Heart left ventricle (tissue), 16 donors: ENCODE data around the gene CTXND1. TPM values are rescaled to one million over a fixed set of nuclear protein-coding genes. Genes with fewer than 3 reads are reported as not detected.

Source experiments
- ATAC-seq, 4 donors: fragments of 200-7000 bp; cut with Tn5 transposase; one replicate each; pipeline ENCODE4 v1.9.1; 2020 to 2022; ENCODE audit warnings: moderate library complexity in 4 of 4, mild to moderate bottlenecking in 3 of 4, moderate number of reproducible peaks in 1 of 4
- DNase-seq, 5 donors: peaks; one replicate each; pipeline ENCODE4 v3.0.0-alpha.2; 2020
- H3K27ac ChIP-seq, 12 donors: fragments of 200-600 bp; sonication (generic) in 4 of 12; one replicate each; pipeline versions ENCODE4 v1.5.0 to v1.8.0; 2016 to 2022; ENCODE audit warnings: mild to moderate bottlenecking in 2 of 12
- H3K27me3 ChIP-seq, 9 donors: fragments of 200-600 bp; sonication (generic) in 2 of 9; one replicate each; pipeline versions ENCODE4 v1.5.1 to v1.8.0; 2016 to 2022; ENCODE audit warnings: mild to moderate bottlenecking in 3 of 9
- H3K36me3 ChIP-seq, 9 donors: fragments of 200-600 bp; sonication (generic) in 2 of 9; one replicate each; pipeline versions ENCODE4 v1.5.0 to v1.8.0; 2018 to 2022; ENCODE audit warnings: mild to moderate bottlenecking in 2 of 9
- H3K4me1 ChIP-seq, 12 donors: fragments of 200-600 bp; sonication (generic) in 4 of 12; one replicate each; pipeline versions ENCODE4 v1.5.0 to v1.8.0; 2016 to 2022; ENCODE audit warnings: mild to moderate bottlenecking in 3 of 12
- H3K4me3 ChIP-seq, 12 donors: fragments of 200-600 bp; sonication (generic) in 4 of 12; one replicate each; pipeline versions ENCODE4 v1.5.0 to v1.8.0; 2017 to 2022; ENCODE audit warnings: mild to moderate bottlenecking in 9 of 12, moderate library complexity in 4 of 12
- H3K9me3 ChIP-seq, 12 donors: fragments of 200-600 bp; sonication (generic) in 4 of 12; one replicate each; pipeline versions ENCODE4 v1.5.0 to v1.8.0; 2016 to 2022; ENCODE audit warnings: mild to moderate bottlenecking in 1 of 12
- CTCF ChIP-seq, 12 donors: fragments of 200-600 bp; sonication (generic) in 4 of 12; IDR thresholded peaks; one replicate each; pipeline versions ENCODE4 v1.5.0 to v1.8.0; 2018 to 2022; ENCODE audit warnings: antibody characterized with exemption in 12 of 12, mild to moderate bottlenecking in 5 of 12
- POLR2A ChIP-seq, 2 donors: fragments of 450-650 bp; IDR thresholded peaks; one replicate each; pipeline ENCODE4 v1.6.1; 2017; ENCODE audit warnings: antibody characterized with exemption in 2 of 2, mild to moderate bottlenecking in 2 of 2, moderate library complexity in 2 of 2
- WGBS, 4 donors: extraction: QIAGEN DNeasy Blood & Tissue Kit in 2 of 4; methylation state at CpG; one replicate each; pipeline versions ENCODE4 v1.1.5 to v1.1.7; 2013 to 2018; 5-methylcytosine and 5-hydroxymethylcytosine counted together
- intact Hi-C, 10 donors: fragments of 100-400 bp; cut with DNase I; formaldehyde crosslinking; loops; one replicate each; pipeline versions ENCODE4 v1.11.1 to v1.14.2; 2022
- polyA plus RNA-seq, 2 donors: library from polyadenylated mRNA; stranded (reverse); fragments of 200-250 nt; gene quantifications; one replicate each; pipeline ENCODE4 v1.2.3, GENCODE V29; 2013
- total RNA-seq, 9 donors: library from RNA; depleted of rRNA in 2 of 9; stranded (reverse); fragments of >200 nt in 2 of 9; fragmentation: NEBNext Ultra II Directional in 3 of 9; extraction: Animal tissue kit (Norgen Biotek cat#: 25700) in 3 of 9; gene quantifications; one replicate each; pipeline versions ENCODE4 v1.1.0 to v1.2.4, GENCODE V29; 2016 to 2023
- donor health status: ischemic (EF 13 %, LVEDD 7.1; RV severe dilation, severe dysfunction).
- donor health status: healthy with polysubstance abuse.
- donor health status: DM: no; HTN: yes; CAD: no.
- donor health status: DM: no; HTN: no; CAD: no.
- donor health status: ischemic (EF 25% LVEDD 6.9; RV normal size, moderate dysfunction).
- donor health status: ischemic (EF 25% LVEDD 5.7; RV mildly dilated, moderate dysfunction).
- donor health status: healthy.
- donor health status: DM: yes; HTN: yes; CAD: no.
- donor health status: ischemic (EF 35%, LVEDD 5.7; RV mildly dilated, moderate dysfunction).
- donor health status: nonischemic (EF 11% LVEDD 7.7; RV severe dilation, severe dysfunction).
- donor health status: DM: yes; HTN: yes; CAD: no.
- donor health status: PGD.
- donor health status: ischemic (EF 29% LVEDD 5.4; RV normal size, mild dysfunction).
- donor health status: nonischemic (EF 23%, LVEDD 6.1; RV moderate dilation, normal function).

Gene CTXND1
- total and polyA plus RNA-seq, 11 donors = 0.14 to 9.5 (median 2.9) TPM

- peaks cover 0 to 2% (median 0%) of the 10 kb centered on the region in 9 donors for H3K27me3 ChIP-seq
- H3K4me3 ChIP-seq = no peak overlapping the region
- no peak for ATAC-seq
- no peak overlapping the region for H3K27ac ChIP-seq
- H3K9me3 ChIP-seq = no peaks in the 10 kb centered on the region
- TF ChIP-seq CTCF (IDR thresholded peaks at IDR 0.05) = no peak
- intact Hi-C loops = no loop called here
- WGBS, 4 donors = 78 to 87% (median 86%) methylated on average over 3 of the region's 3 CpGs
- H3K4me1 ChIP-seq = no peaks in the 10 kb centered on the region
- no peak for DNase-seq
- no peaks in the 10 kb centered on the region for H3K36me3 ChIP-seq
Observed at GRCh38 chr15:80199869-80200268, 52.1 kb downstream of the CTXND1 start.

- DNase-seq (no peak), ATAC-seq (no peak)
- WGBS, 4 donors = 48 to 65% (median 55%) methylated on average over 2 of the region's 2 CpGs
Observed at GRCh38 chr15:80199366-80199765, 52.6 kb downstream of the CTXND1 start.

GRCh38 chr15:80194914-80195313 is 57.1 kb downstream of the CTXND1 start:
- Histone ChIP-seq H3K4me1 (no peaks in the 10 kb centered on the region), H3K9me3 (no peaks in the 10 kb centered on the region), H3K27me3 (no peaks in the 10 kb centered on the region), H3K36me3 (no peaks in the 10 kb centered on the region), H3K4me3 (no peak overlapping the region), H3K27ac (no peak overlapping the region)
- TF ChIP-seq CTCF (IDR thresholded peaks at IDR 0.05) = no peak
- TF ChIP-seq POLR2A (IDR thresholded peaks at IDR 0.05) = no peak
- WGBS, 4 donors = 67 to 89% (median 75%) methylated on average over 1 of the region's 1 CpG
- intact Hi-C loops = no loop called here
- ATAC-seq (no peak), DNase-seq (no peak)

More at GRCh38 chr15:80199366-80199765, 52.6 kb downstream of the CTXND1 start:
- no peaks in the 10 kb centered on the region for H3K9me3 ChIP-seq
- no peak for TF ChIP-seq POLR2A (IDR thresholded peaks at IDR 0.05)
- TF ChIP-seq CTCF (IDR thresholded peaks at IDR 0.05) = no peak
- no peak overlapping the region for H3K27ac ChIP-seq
- H3K4me1 ChIP-seq = no peaks in the 10 kb centered on the region
- H3K27me3 ChIP-seq = peaks cover 0 to 2% (median 0%) of the 10 kb centered on the region in 9 donors
- H3K4me3 ChIP-seq = no peak overlapping the region
- intact Hi-C loops = no loop called here
- no peaks in the 10 kb centered on the region for H3K36me3 ChIP-seq

- 91 to 100% (median 96%) methylated on average over 1 of the region's 1 CpG for WGBS, 4 donors
- intact Hi-C loops = no loop called here
Observed at GRCh38 chr15:80194186-80194585, 57.8 kb downstream of the CTXND1 start.

More at GRCh38 chr15:80194186-80194585, 57.8 kb downstream of the CTXND1 start:
- Histone ChIP-seq H3K4me1 (no peaks in the 10 kb centered on the region), H3K36me3 (no peaks in the 10 kb centered on the region), H3K9me3 (no peaks in the 10 kb centered on the region), H3K4me3 (no peak overlapping the region), H3K27ac (no peak overlapping the region), H3K27me3 (no peaks in the 10 kb centered on the region)
- no peak for ATAC-seq
- TF ChIP-seq POLR2A (IDR thresholded peaks at IDR 0.05) (no peak), CTCF (IDR thresholded peaks at IDR 0.05) (no peak)
- no peak for DNase-seq
